ENCODE measurements around the gene GLT8D1. TPM values are rescaled to one million over a fixed set of nuclear protein-coding genes. Genes with fewer than 3 reads are reported as not detected.

The GLT8D1 gene
- total and polyA plus RNA-seq, 2 of the 13 experiments (the other 11 are each of a cell fraction or from before 2014, with no cell fraction given): 110 to 121 TPM

GRCh38 chr3:52705688-52706686, at the start of gene GLT8D1, which contains the start of gene SPCS1 (continued):
- no peak for TF ChIP-seq AKNA (CRISPR knock-in tag; IDR thresholded peaks at IDR 0.05; ENCODE audit: borderline replicate concordance)
- TF ChIP-seq AHDC1 (CRISPR knock-in tag; IDR thresholded peaks at IDR 0.05; ENCODE audit: borderline replicate concordance): peak; percentile 22; the same call in 1 of the 2 replicates
- no peak; the same call in 1 of the 2 replicates for TF ChIP-seq ZNF569 (CRISPR knock-in tag; IDR thresholded peaks at IDR 0.05; ENCODE audit: borderline replicate concordance)
- no peak; the same call in 1 of the 2 replicates for TF ChIP-seq FLYWCH1 (CRISPR knock-in tag; IDR thresholded peaks at IDR 0.05)
- peak; percentile 95 for TF ChIP-seq KAT8 (CRISPR knock-in tag; IDR thresholded peaks at IDR 0.05)
- peak; percentile 45; the same call in 1 of the 2 replicates for TF ChIP-seq ZSCAN29 (CRISPR knock-in tag; conservative IDR thresholded peaks at IDR 0.05)
- peak; percentile 25; the same call in 1 of the 2 replicates for TF ChIP-seq ZNF557 (CRISPR knock-in tag; IDR thresholded peaks at IDR 0.05)
- TF ChIP-seq ARID2 (CRISPR knock-in tag; IDR thresholded peaks at IDR 0.05; ENCODE audit: borderline replicate concordance): peak; percentile 28; the same call in 1 of the 2 replicates
- 0 out of 2 replicates have a peak, but pooled peaks have one; percentile 77 for TF ChIP-seq THAP7 (CRISPR knock-in tag; IDR thresholded peaks at IDR 0.05)
- TF ChIP-seq HES4 (CRISPR knock-in tag; IDR thresholded peaks at IDR 0.05; ENCODE audit: borderline replicate concordance): peak; percentile 67
- TF ChIP-seq MAF1 (CRISPR knock-in tag; IDR thresholded peaks at IDR 0.05; ENCODE audit: borderline replicate concordance): peak; percentile 71; the same call in 1 of the 2 replicates
- peak; percentile 93 for TF ChIP-seq MXD4 (CRISPR knock-in tag; IDR thresholded peaks at IDR 0.05)
- TF ChIP-seq NR1H2 (CRISPR knock-in tag; IDR thresholded peaks at IDR 0.05; ENCODE audit: borderline replicate concordance, low read depth): no peak; the same call in 1 of the 2 replicates
- TF ChIP-seq TSC22D2 (CRISPR knock-in tag; IDR thresholded peaks at IDR 0.05; ENCODE audit: borderline replicate concordance): no peak
- peak; percentile 66; the same call in 1 of the 2 replicates for TF ChIP-seq ZNF567 (CRISPR knock-in tag; IDR thresholded peaks at IDR 0.05; ENCODE audit: borderline replicate concordance)
- TF ChIP-seq NR2C2 (CRISPR knock-in tag; IDR thresholded peaks at IDR 0.05; ENCODE audit: borderline replicate concordance): peak; percentile 99

Measured in HepG2 (cell line).